Ovary (tissue), 9 donors: Measurements from ENCODE around the gene UPK3A. TPM values are rescaled to one million over a fixed set of nuclear protein-coding genes. Genes with fewer than 3 reads are reported as not detected.

Experiments used
- DNase-seq, 5 donors: peaks; one replicate each; pipeline ENCODE4 v3.0.0-alpha.2; 2019 to 2020
- H3K27ac ChIP-seq, 2 donors: fragments of 200-600 bp; one replicate each; pipeline versions ENCODE4 v1.5.1 to v1.8.0; 2019 to 2022
- H3K27me3 ChIP-seq: fragments of 200-600 bp; one replicate; pipeline ENCODE4 v1.8.0; 2022
- H3K36me3 ChIP-seq: fragments of 200-600 bp; sonication (generic); one replicate; pipeline ENCODE4 v1.5.1; 2019
- H3K4me1 ChIP-seq: one replicate; pipeline ENCODE4 v1.8.1; 2013; ENCODE audit warnings: mild to moderate bottlenecking, moderate library complexity; ENCODE audit not compliant: insufficient read depth
- H3K4me3 ChIP-seq: fragments of 200-600 bp; sonication (generic); one replicate; pipeline ENCODE4 v1.5.1; 2017
- H3K9me3 ChIP-seq, 2 donors: fragments of 200-600 bp in 1 of 2; sonication (generic) in 1 of 2; one replicate each; pipeline versions ENCODE4 v1.5.1 to v1.8.1; 2013 to 2019; ENCODE audit warnings: mild to moderate bottlenecking in 1 of 2, moderate library complexity in 1 of 2
- CTCF ChIP-seq, 3 donors: fragments of 450-650 bp in 2 of 3; fragments of 200-600 bp in 1 of 3; IDR thresholded peaks; one replicate each; pipeline versions ENCODE4 v1.5.1 to v1.8.0; 2016 to 2022; ENCODE audit warnings: antibody characterized with exemption in 3 of 3, mild to moderate bottlenecking in 1 of 3
- EP300 ChIP-seq: sonication (generic); formaldehyde crosslinking; IDR thresholded peaks from one replicate; pipeline ENCODE4 v1.6.1; 2017; ENCODE audit warnings: antibody characterized with exemption
- POLR2A ChIP-seq: fragments of 450-650 bp; IDR thresholded peaks from one replicate; pipeline ENCODE4 v1.6.1; 2017; ENCODE audit warnings: antibody characterized with exemption, mild to moderate bottlenecking, moderate library complexity
- WGBS, 3 donors: extraction: QIAGEN DNeasy Blood & Tissue Kit in 1 of 3; methylation state at CpG; one replicate each; pipeline versions ENCODE4 v1.1.5 to v1.1.7; 2013 to 2017; 5-methylcytosine and 5-hydroxymethylcytosine counted together
- intact Hi-C, 4 donors: fragments of 100-400 bp; cut with DNase I; formaldehyde crosslinking; loops; one replicate each; pipeline versions ENCODE4 v1.11.0 to v1.15.1; 2022 to 2023
- polyA plus RNA-seq, 2 donors: library from polyadenylated mRNA; stranded (reverse); fragments of 200-250 nt in 1 of 2; fragments of 350-450 nt in 1 of 2; fragmentation: Illumina TruSeq in 1 of 2; extraction: RNeasy Lipid Tissue Mini Kit (QIAGEN cat#74804) in 1 of 2; gene quantifications; one replicate each; pipeline ENCODE4 v1.2.3, GENCODE V29; 2013 to 2014
- total RNA-seq, 7 donors: library from RNA; depleted of rRNA in 2 of 7; stranded (reverse); fragments of >200 nt in 2 of 7; fragmentation: NEBNext Ultra II Directional in 3 of 7; extraction: Animal tissue kit (Norgen Biotek cat#: 25700) in 3 of 7; gene quantifications; one replicate each; pipeline versions ENCODE4 v1.1.0 to v1.2.4, GENCODE V29; 2016 to 2023
- donor health status: DM: no; HTN: no; CAD: no; lungs with moderate emphysema.
- donor health status: DM: no; HTN: no; CAD: no.
- donor health status: Bipolar disorder and iron deficiency.
- donor health status: DM: yes; HTN: yes; CAD: no.
- donor health status: DM: no; HTN: no; CAD: no.
- donor health status: DM: yes; HTN: yes; CAD: no.

The UPK3A gene
- total and polyA plus RNA-seq, 9 donors: 0.22 TPM; not detected in 8

GRCh38 chr22:45340323-45340722 lies 55.6 kb downstream of the UPK3A start:
- no peaks in the 10 kb centered on the region for H3K36me3 ChIP-seq
- H3K4me3 ChIP-seq: no peak overlapping the region
- no peaks in the 10 kb centered on the region for H3K9me3 ChIP-seq
- H3K4me1 ChIP-seq: peaks cover 7% of the 10 kb centered on the region
- H3K27ac ChIP-seq: no peak overlapping the region
- 84 to 89% (median 86%) methylated on average over 8 of the region's 8 CpGs for WGBS, 3 donors
- intact Hi-C loops: no loop called here
- no peak for DNase-seq
- H3K27me3 ChIP-seq: no peaks in the 10 kb centered on the region
- TF ChIP-seq CTCF (IDR thresholded peaks at IDR 0.05) (no peak), EP300 (no peak), POLR2A (no peak)

DNA sequence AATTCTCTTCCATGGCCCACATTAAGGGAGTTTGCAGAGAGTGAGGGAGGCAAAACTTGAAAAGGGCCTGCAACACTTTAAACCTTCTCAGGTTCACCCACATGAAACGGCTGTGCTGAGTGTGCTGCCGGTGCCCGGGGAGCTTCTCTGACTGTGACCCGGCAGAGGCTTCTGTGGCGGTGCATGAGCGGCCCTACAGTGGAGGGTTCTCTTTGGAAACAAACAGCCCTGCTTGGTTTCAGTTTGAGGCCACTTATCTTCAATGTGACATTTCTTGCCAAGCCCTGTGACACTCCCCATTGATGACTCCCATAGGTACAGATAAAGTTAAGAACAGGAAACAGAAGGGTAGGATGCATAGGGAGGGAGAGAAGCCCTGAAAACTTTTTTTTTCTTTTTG lies 56.7 kb downstream of the UPK3A start:
- DNase-seq: no peak
- Histone ChIP-seq H3K4me1 (peaks cover 4% of the 10 kb centered on the region), H3K27me3 (no peaks in the 10 kb centered on the region), H3K36me3 (no peaks in the 10 kb centered on the region), H3K4me3 (no peak overlapping the region), H3K27ac (no peak overlapping the region), H3K9me3 (no peaks in the 10 kb centered on the region)
- no peak for TF ChIP-seq EP300
- no peak for TF ChIP-seq POLR2A
- no peak for TF ChIP-seq CTCF (IDR thresholded peaks at IDR 0.05)
- 72 to 80% (median 77%) methylated on average over 6 of the region's 6 CpGs for WGBS, 3 donors
- intact Hi-C loops: no loop called here

GRCh38 chr22:45343143-45343542 lies 58.4 kb downstream of the UPK3A start:
- Histone ChIP-seq H3K27me3 (no peaks in the 10 kb centered on the region), H3K4me3 (no peak overlapping the region), H3K9me3 (no peaks in the 10 kb centered on the region), H3K4me1 (no peaks in the 10 kb centered on the region), H3K36me3 (no peaks in the 10 kb centered on the region), H3K27ac (no peak overlapping the region)
- no peak for TF ChIP-seq CTCF (IDR thresholded peaks at IDR 0.05)
- TF ChIP-seq POLR2A: no peak
- TF ChIP-seq EP300: no peak
- intact Hi-C loops: no loop called here
- 91 to 95% (median 92%) methylated on average over 8 of the region's 8 CpGs for WGBS, 3 donors
- DNase-seq: no peak

DNA sequence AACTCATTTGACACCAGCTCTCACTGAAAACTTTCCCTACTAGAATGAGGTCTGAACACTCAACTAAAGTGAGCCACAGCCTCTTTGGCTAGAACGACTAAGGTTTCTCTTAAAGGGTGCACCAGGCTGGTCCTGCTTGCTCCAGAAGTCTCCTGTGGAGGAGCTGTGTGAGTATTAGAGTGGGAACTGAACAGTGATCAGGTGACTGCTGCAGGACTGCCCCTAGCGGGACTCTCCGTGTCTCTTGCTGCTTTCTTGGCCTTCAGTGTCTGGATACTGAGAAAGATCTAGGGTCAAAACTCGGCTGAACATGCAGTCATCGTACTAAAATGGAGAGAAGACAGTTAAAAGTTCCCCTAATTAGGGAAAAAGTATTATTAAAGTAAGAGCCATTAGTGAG lies 59.6 kb downstream of the UPK3A start:
- 42 to 56% (median 51%) methylated on average over 5 of the region's 5 CpGs for WGBS, 3 donors
- TF ChIP-seq POLR2A: no peak
- no peak for TF ChIP-seq EP300
- no peak for TF ChIP-seq CTCF (IDR thresholded peaks at IDR 0.05)
- intact Hi-C loops: no loop called here

More for the DNA sequence above, 59.6 kb downstream of the UPK3A start:
- Histone ChIP-seq H3K4me3 (no peak overlapping the region), H3K36me3 (no peaks in the 10 kb centered on the region), H3K4me1 (no peaks in the 10 kb centered on the region), H3K27ac (no peak overlapping the region), H3K9me3 (no peaks in the 10 kb centered on the region), H3K27me3 (no peaks in the 10 kb centered on the region)
- DNase-seq: no peak

Other genes with a start within 250 kb of the UPK3A start
- 10 to 100 TPM; 35.8 to 58.6 (median 48.1) TPM for gene NUP50, start 121.0 kb upstream of the UPK3A start, total RNA-seq
- gene NUP50, start 121.0 kb upstream of the UPK3A start, polyA plus RNA-seq: 10 to 100 TPM; 12.4 to 24.0 TPM
- gene KIAA0930, start 44.1 kb upstream of the UPK3A start, total RNA-seq: 10 to 100 TPM; 14.8 to 40.0 (median 33.9) TPM
- 10 to 100 TPM; 17.3 to 19.4 TPM for gene KIAA0930, start 44.1 kb upstream of the UPK3A start, polyA plus RNA-seq
- gene FAM118A, start 25.0 kb downstream of the UPK3A start, total RNA-seq: 10 to 100 TPM; 21.9 to 50.4 (median 30.0) TPM
- 10 to 100 TPM; 27.4 to 57.8 TPM for gene FAM118A, start 25.0 kb downstream of the UPK3A start, polyA plus RNA-seq
- gene SMC1B, start 128.7 kb downstream of the UPK3A start, total RNA-seq: under 1 TPM in 1 of 7 donors, not detected in 6; 0.05 TPM
- under 1 TPM in 1 of 2 donors, not detected in 1; 0.04 TPM for gene SMC1B, start 128.7 kb downstream of the UPK3A start, polyA plus RNA-seq
- 1 to 10 TPM in 4 of 7 donors, under 1 TPM in 2, not detected in 1; 0.60 to 7.5 (median 1.3) TPM for gene RIBC2, start 128.7 kb downstream of the UPK3A start, total RNA-seq
- under 1 TPM; 0.25 to 0.33 TPM for gene RIBC2, start 128.7 kb downstream of the UPK3A start, polyA plus RNA-seq
- gene FBLN1, start 217.9 kb downstream of the UPK3A start, total RNA-seq: 100 to 1,000 TPM in 5 of 7 donors, 10 to 100 TPM in 2; 62.7 to 394 (median 189) TPM
- gene FBLN1, start 217.9 kb downstream of the UPK3A start, polyA plus RNA-seq: 100 to 1,000 TPM in 1 of 2 donors, 10 to 100 TPM in 1; 81.7 to 196 TPM